A549 (cell line): ENCODE measurements around the gene BLACAT1.

ENCODE experiments used
- CEBPB ChIP-seq, 2 experiments: fragments of >200 bp in 1 of 2; sonication (Bioruptor Twin) in 1 of 2; formaldehyde crosslinking in 1 of 2; IDR thresholded peaks; 2 replicates each; pipeline ENCODE4 v1.6.1; 2012 to 2016
- CTCF ChIP-seq: fragments of >200 bp; sonication (Bioruptor Twin); formaldehyde crosslinking; IDR thresholded peaks from 3 replicates; pipeline ENCODE4 v1.5.1; 2016
- EP300 ChIP-seq, 2 experiments: fragments of >200 bp; sonication (Bioruptor Twin); formaldehyde crosslinking; IDR thresholded peaks; 2 replicates in 1 of 2; 3 replicates in 1 of 2; pipeline ENCODE4 v1.6.1; 2016 to 2017
- HDAC2 ChIP-seq: fragments of 200-600 bp; sonication (generic); IDR thresholded peaks from 2 replicates; pipeline ENCODE4 v1.6.1; 2016
- KDM1A ChIP-seq: fragments of 200-600 bp; sonication (generic); IDR thresholded peaks from 2 replicates; pipeline ENCODE4 v1.6.1; 2016; ENCODE audit warnings: low read depth, mild to moderate bottlenecking
- NFE2L2 ChIP-seq: fragments of 150-350 bp; conservative IDR thresholded peaks from 2 replicates; pipeline ENCODE4 v1.6.1; 2014; ENCODE audit warnings: low read length
- POLR2AphosphoS2 ChIP-seq: conservative IDR thresholded peaks from 2 replicates; pipeline ENCODE4 v1.6.1; 2012; ENCODE audit warnings: low read length, improper control_type of control experiment, inconsistent platforms
- RAD21 ChIP-seq, 2 experiments: fragments of >200 bp in 1 of 2; sonication (Bioruptor Twin) in 1 of 2; formaldehyde crosslinking in 1 of 2; IDR thresholded peaks in 1 of 2; conservative IDR thresholded peaks in 1 of 2; 2 replicates in 1 of 2; 3 replicates in 1 of 2; pipeline ENCODE4 v1.6.1; 2012 to 2018; ENCODE audit warnings: inconsistent platforms in 1 of 2
- REST ChIP-seq: fragments of 200-600 bp; sonication (generic); IDR thresholded peaks from 2 replicates; pipeline ENCODE4 v1.6.1; 2016; ENCODE audit warnings: antibody characterized with exemption, mild to moderate bottlenecking, moderate library complexity
- ZNF302 ChIP-seq: fragments of 250-450 bp; sonication (Bioruptor Pico); IDR thresholded peaks from 2 replicates; pipeline ENCODE4 v1.9.0; 2021; ENCODE audit warnings: inconsistent platforms, mild to moderate bottlenecking, moderate library complexity
- TF ChIP-seq, protein P1 (sequence below): IDR thresholded peaks from 2 replicates; pipeline ENCODE4 v1.6.1; 2012

- no peak for TF ChIP-seq CTCF
- TF ChIP-seq NFE2L2, result no peak
- TF ChIP-seq POLR2AphosphoS2, result no peak
- no peak for TF ChIP-seq CEBPB (IDR thresholded peaks at IDR 0.05)
- no peak for TF ChIP-seq RAD21 (conservative IDR thresholded peaks at IDR 0.05 in 1 of 2, IDR thresholded peaks at IDR 0.05 in 1 of 2)
- no peak for TF ChIP-seq REST
- no peak for TF ChIP-seq ZNF302 (CRISPR knock-in tag)
- TF ChIP-seq KDM1A, result no peak
- TF ChIP-seq EP300 (IDR thresholded peaks at IDR 0.05), result no peak
- no peak for TF ChIP-seq HDAC2
- TF ChIP-seq, protein P1, sequence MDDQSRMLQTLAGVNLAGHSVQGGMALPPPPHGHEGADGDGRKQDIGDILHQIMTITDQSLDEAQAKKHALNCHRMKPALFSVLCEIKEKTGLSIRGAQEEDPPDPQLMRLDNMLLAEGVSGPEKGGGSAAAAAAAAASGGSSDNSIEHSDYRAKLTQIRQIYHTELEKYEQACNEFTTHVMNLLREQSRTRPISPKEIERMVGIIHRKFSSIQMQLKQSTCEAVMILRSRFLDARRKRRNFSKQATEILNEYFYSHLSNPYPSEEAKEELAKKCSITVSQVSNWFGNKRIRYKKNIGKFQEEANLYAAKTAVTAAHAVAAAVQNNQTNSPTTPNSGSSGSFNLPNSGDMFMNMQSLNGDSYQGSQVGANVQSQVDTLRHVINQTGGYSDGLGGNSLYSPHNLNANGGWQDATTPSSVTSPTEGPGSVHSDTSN, result no peak
These were observed 15.7 kb downstream of the BLACAT1 start for GRCh38 chr1:205440121-205440475.
